H1 (cell line): ENCODE measurements around the gene KLHL21. TPM values are rescaled to one million over a fixed set of nuclear protein-coding genes. Genes with fewer than 3 reads are reported as not detected.

ENCODE experiments used
- CTCF ChIA-PET: fragments of 300-600 bp; sonication (Branson Sonifier 250); formaldehyde crosslinking; loops from one replicate; lab custom pipeline; 2021; ENCODE audit not compliant: partially characterized antibody; lab: Charles Lee
- POLR2A ChIA-PET: fragments of 300-600 bp; sonication (Branson Sonifier 250); formaldehyde crosslinking; loops from one replicate; lab custom pipeline; 2021; ENCODE audit warnings: inconsistent platforms; ENCODE audit not compliant: partially characterized antibody; lab: Charles Lee
- DNase-seq, 2 experiments: peaks; one replicate each; pipeline versions ENCODE4 v3.0.0 to v3.0.0-alpha.2; 2010 to 2022; ENCODE audit warnings: low spot score in 2 of 2, low read depth in 1 of 2, mixed read lengths in 1 of 2
- FAIRE-seq: peaks from 2 replicates; lab custom pipeline; 2011; peaks lifted over from hg19 to GRCh38; lab: Jason Lieb, UNC
- H2AFZ ChIP-seq: 2 replicates; pipeline ENCODE4 v1.8.1; 2012; ENCODE audit warnings: low read length, inconsistent platforms
- H2AK5ac ChIP-seq: 2 replicates; pipeline ENCODE4 v1.6.1; 2013; ENCODE audit warnings: low read depth, low read length
- H2BK120ac ChIP-seq: replicated peaks from 2 replicates; pipeline ENCODE3; 2013; ENCODE audit warnings: low read depth, low read length, inconsistent platforms
- H2BK12ac ChIP-seq: 2 replicates; pipeline ENCODE4 v1.6.1; 2013; ENCODE audit warnings: low read depth, low read length
- H2BK15ac ChIP-seq: 2 replicates; pipeline ENCODE4 v1.6.1; 2013; ENCODE audit warnings: low read length
- H2BK20ac ChIP-seq: 2 replicates; pipeline ENCODE4 v1.6.1; 2013; ENCODE audit warnings: low read length
- H2BK5ac ChIP-seq: 2 replicates; pipeline ENCODE4 v1.6.1; 2013; ENCODE audit warnings: low read depth, low read length
- H3K14ac ChIP-seq: 2 replicates; pipeline ENCODE4 v1.6.1; 2013; ENCODE audit warnings: inconsistent platforms; ENCODE audit not compliant: insufficient read length
- H3K18ac ChIP-seq: 2 replicates; pipeline ENCODE4 v1.6.1; 2013; ENCODE audit warnings: low read length; ENCODE audit errors: extremely low read depth
- H3K23ac ChIP-seq: 2 replicates; pipeline ENCODE4 v1.6.1; 2013; ENCODE audit warnings: inconsistent platforms; ENCODE audit not compliant: insufficient read length
- H3K23me2 ChIP-seq: 2 replicates; pipeline ENCODE4 v1.6.1; 2013; ENCODE audit warnings: low read depth, low read length
- H3K27ac ChIP-seq: 2 replicates; pipeline ENCODE4 v1.6.1; 2011; ENCODE audit warnings: low read depth, low read length, inconsistent platforms
- H3K27me3 ChIP-seq, 4 experiments: replicated peaks in 1 of 4; 1 replicate in 1 of 4; 2 replicates in 3 of 4; pipeline versions ENCODE4 v1.6.1 to v1.8.1; 2011 to 2013; ENCODE audit warnings: low read length in 3 of 4, mild to moderate bottlenecking in 3 of 4, inconsistent platforms in 2 of 4, mixed read lengths in 2 of 4, moderate library complexity in 1 of 4; ENCODE audit not compliant: control insufficient read depth in 3 of 4, insufficient read depth in 3 of 4; ENCODE audit errors: extremely low read depth in 1 of 4
- H3K36me3 ChIP-seq, 4 experiments: 2 replicates each; pipeline versions ENCODE4 v1.6.1 to v1.8.1; 2011 to 2013; ENCODE audit warnings: mild to moderate bottlenecking in 4 of 4, low read length in 3 of 4, moderate library complexity in 2 of 4, control low read depth in 1 of 4, inconsistent platforms in 1 of 4; ENCODE audit not compliant: insufficient read depth in 4 of 4, control insufficient read depth in 2 of 4
- H3K4ac ChIP-seq: replicated peaks from 2 replicates; pipeline ENCODE3; 2013; ENCODE audit warnings: low read length, low read depth, mixed read lengths, inconsistent platforms; ENCODE audit not compliant: insufficient read length
- H3K4me1 ChIP-seq, 4 experiments: replicated peaks in 1 of 4; 1 replicate in 1 of 4; 2 replicates in 3 of 4; pipeline versions ENCODE4 v1.6.1 to v1.8.1; 2011 to 2013; ENCODE audit warnings: low read length in 3 of 4, inconsistent platforms in 2 of 4, mixed read lengths in 1 of 4; ENCODE audit not compliant: insufficient read depth in 4 of 4, control insufficient read depth in 3 of 4
- H3K4me2 ChIP-seq, 2 experiments: 2 replicates each; pipeline versions ENCODE4 v1.6.1 to v1.8.1; 2011 to 2013; ENCODE audit warnings: low read depth in 2 of 2, low read length in 2 of 2, control low read depth in 1 of 2, inconsistent platforms in 1 of 2, mild to moderate bottlenecking in 1 of 2; ENCODE audit not compliant: insufficient read depth in 1 of 2
- H3K4me3 ChIP-seq, 4 experiments: fragments of 200-600, 300-600 bp in 1 of 4; sonication (generic), shearing (Covaris generic), sonication (Bioruptor Twin) in 1 of 4; 2 replicates each; pipeline versions ENCODE4 v1.5.1 to v1.8.1; 2011 to 2016; ENCODE audit warnings: low read length in 4 of 4, low read depth in 3 of 4, control low read depth in 2 of 4, inconsistent platforms in 2 of 4, mild to moderate bottlenecking in 2 of 4, mixed read lengths in 1 of 4, moderate library complexity in 1 of 4; ENCODE audit not compliant: insufficient read depth in 2 of 4; ENCODE audit errors: extremely low read depth in 1 of 4
- H3K56ac ChIP-seq: replicated peaks from 2 replicates; pipeline ENCODE3; 2013; ENCODE audit warnings: low read depth, mild to moderate bottlenecking, mixed read lengths, low read length, inconsistent platforms; ENCODE audit not compliant: insufficient read length
- H3K79me1 ChIP-seq: 2 replicates; pipeline ENCODE4 v1.6.1; 2013; ENCODE audit warnings: low read depth, low read length, control low read depth
- H3K79me2 ChIP-seq, 2 experiments: 2 replicates each; pipeline versions ENCODE4 v1.6.1 to v1.8.1; 2012 to 2013; ENCODE audit warnings: low read length in 2 of 2, mild to moderate bottlenecking in 2 of 2, inconsistent platforms in 1 of 2; ENCODE audit not compliant: insufficient read depth in 2 of 2, control insufficient read depth in 1 of 2
- H3K9ac ChIP-seq, 4 experiments: replicated peaks in 1 of 4; 1 replicate in 1 of 4; 2 replicates in 3 of 4; pipeline versions ENCODE4 v1.6.1 to v1.8.1; 2011 to 2013; ENCODE audit warnings: low read depth in 3 of 4, low read length in 3 of 4, control low read depth in 2 of 4, mild to moderate bottlenecking in 2 of 4, moderate library complexity in 2 of 4, inconsistent platforms in 1 of 4; ENCODE audit errors: extremely low read depth in 1 of 4
- H3K9me3 ChIP-seq, 2 experiments: 2 replicates each; pipeline versions ENCODE4 v1.6.1 to v1.8.1; 2012 to 2013; ENCODE audit warnings: mild to moderate bottlenecking in 2 of 2, moderate library complexity in 2 of 2, control low read depth in 1 of 2, inconsistent platforms in 1 of 2, low read depth in 1 of 2, low read length in 1 of 2, mixed read lengths in 1 of 2; ENCODE audit not compliant: insufficient read depth in 2 of 2
- H4K20me1 ChIP-seq, 2 experiments: replicated peaks in 1 of 2; 2 replicates each; pipeline versions ENCODE3 to v1.8.1; 2011 to 2013; ENCODE audit warnings: inconsistent platforms in 2 of 2, low read length in 2 of 2, mild to moderate bottlenecking in 1 of 2; ENCODE audit not compliant: insufficient read depth in 2 of 2, control insufficient read depth in 1 of 2
- H4K5ac ChIP-seq: 2 replicates; pipeline ENCODE4 v1.6.1; 2013; ENCODE audit warnings: low read length, low read depth, mixed read lengths, inconsistent platforms; ENCODE audit not compliant: insufficient read length
- H4K8ac ChIP-seq: 2 replicates; pipeline ENCODE4 v1.8.0; 2013; ENCODE audit warnings: mild to moderate bottlenecking, moderate library complexity, low read length, inconsistent platforms; ENCODE audit not compliant: insufficient read depth; ENCODE audit errors: extremely low read depth
- H4K91ac ChIP-seq: replicated peaks from 2 replicates; pipeline ENCODE3; 2013; ENCODE audit warnings: low read length, mixed read lengths, inconsistent platforms; ENCODE audit not compliant: insufficient read length
- EGR1 ChIP-seq: IDR thresholded peaks from 2 replicates; pipeline ENCODE4 v1.6.1; 2011; ENCODE audit warnings: low read depth, low read length, borderline replicate concordance
- GTF2F1 ChIP-seq: IDR thresholded peaks from 2 replicates; pipeline ENCODE4 v1.6.1; 2012; ENCODE audit warnings: low read depth, low read length, improper control_type of control experiment, borderline replicate concordance
- MAX ChIP-seq: IDR thresholded peaks from 2 replicates; pipeline ENCODE4 v1.6.1; 2012; ENCODE audit warnings: inconsistent platforms
- SIRT6 ChIP-seq: IDR thresholded peaks from one replicate; pipeline ENCODE4 v1.7.1; 2012; ENCODE audit warnings: low read length, inconsistent platforms
- SRF ChIP-seq: IDR thresholded peaks from 2 replicates; pipeline ENCODE4 v1.6.1; 2011; ENCODE audit warnings: mild to moderate bottlenecking, low read depth, low read length, moderate library complexity
- WGBS, 2 experiments: shearing (Covaris generic) in 1 of 2; methylation state at CpG; one replicate each; pipeline versions ENCODE4 v1.1.6 to v1.1.7; 2013 to 2015; ENCODE audit warnings: low lambda C conversion rate in 2 of 2, mixed read lengths in 2 of 2, inconsistent platforms in 1 of 2, low coverage in 1 of 2, missing lambda C conversion rate in 1 of 2; ENCODE audit not compliant: insufficient replicate concordance in 2 of 2, insufficient coverage in 1 of 2, insufficient read length in 1 of 2; ENCODE audit errors: extremely low coverage in 1 of 2, missing lambda C conversion rate in 1 of 2; 5-methylcytosine and 5-hydroxymethylcytosine counted together
- polyA plus RNA-seq, 7 experiments: library from polyadenylated mRNA; depleted of rRNA in 3 of 7; stranded (reverse) in 5 of 7; unstranded in 2 of 7; fragments of >200 nt in 5 of 7; fragments of 200-250 nt in 2 of 7; gene quantifications; 1 replicate in 5 of 7; 2 replicates in 1 of 7; 4 replicates in 1 of 7; pipeline versions ENCODE4 v1.2.1 to v1.2.3, GENCODE V29; 2011 to 2013; ENCODE audit warnings: missing spikeins in 2 of 7, mixed read lengths in 2 of 7
- total RNA-seq: library from RNA; stranded (reverse); fragmentation: NEBNext Ultra II Directional; extraction: Animal tissue kit (Norgen Biotek cat#: 25700); gene quantifications from 2 replicates; pipeline ENCODE4 v1.2.1, GENCODE V29; 2021

Gene KLHL21
- total and polyA plus RNA-seq, 2 of the 8 experiments (the other 6 are each of a cell fraction or from before 2014, with no cell fraction given): 11.9 to 22.3 TPM

- H3K36me3 ChIP-seq: peaks cover 0 to 27% (median 4%) of the 10 kb centered on the region in 4 experiments; a peak in 6 of 8 replicates
- no peak for DNase-seq
- no peak overlapping the region for H3K4me3 ChIP-seq
- H2BK120ac ChIP-seq: no peak overlapping the region
- no peak overlapping the region for H2BK12ac ChIP-seq
- 89% methylated on average over 7 of the region's 7 CpGs; no CpG with 5 or more reads in 1 of the 2 experiments for WGBS, 2 experiments
- H2BK15ac ChIP-seq: no peak overlapping the region
- no peak overlapping the region for H3K9ac ChIP-seq
- H3K14ac ChIP-seq: no peak overlapping the region
- H3K27ac ChIP-seq: no peak overlapping the region
- no peak overlapping the region for H4K5ac ChIP-seq
- no peak overlapping the region for H2BK5ac ChIP-seq
- H3K4ac ChIP-seq: no peak overlapping the region
- peaks cover 0 to under 1% (median under 1%) of the 10 kb centered on the region in 4 experiments; a peak in 3 of 7 replicates for H3K4me1 ChIP-seq
- no peak overlapping the region for H4K8ac ChIP-seq
- no peak overlapping the region for H2AK5ac ChIP-seq
- H3K18ac ChIP-seq: no peak overlapping the region
- no peak overlapping the region for H3K23ac ChIP-seq
- peaks cover 4% of the 10 kb centered on the region for H3K79me1 ChIP-seq
- H3K4me2 ChIP-seq: no peak overlapping the region
- peaks cover 2 to 25% of the 10 kb centered on the region in 2 experiments for H4K20me1 ChIP-seq
- H3K9me3 ChIP-seq: no peaks in the 10 kb centered on the region
- H3K56ac ChIP-seq: no peak overlapping the region
- no peaks in the 10 kb centered on the region for H3K27me3 ChIP-seq
- FAIRE-seq: no peak
- peaks cover 0 to 8% of the 10 kb centered on the region in 2 experiments; a peak in 1 of 4 replicates for H3K79me2 ChIP-seq
- CTCF ChIA-PET: interaction anchor here (1.8 kb wide), 1 partner anchor 31 kb away, joined by 6 read pairs; the partner anchor contains the start of genes NOL9 and TAS1R1
- H3K23me2 ChIP-seq: no peaks in the 10 kb centered on the region
- POLR2A ChIA-PET: interaction anchor here (1.3 to 17.4 kb wide), 4 partner anchors 14 to 49 kb away, joined by 4 to 196 read pairs (median 4); partner anchors contain the start of genes KLHL21, NOL9, TAS1R1 and THAP3
- H2BK20ac ChIP-seq: no peak overlapping the region
- TF ChIP-seq EGR1 (no peak), SIRT6 (no peak), GTF2F1 (no peak), SRF (no peak), MAX (no peak)
- no peak overlapping the region for H4K91ac ChIP-seq
- no peak overlapping the region for H2AFZ ChIP-seq
Observed at GRCh38 chr1:6585841-6586240, 16.8 kb downstream of the KLHL21 start.
